Inflammatory macrophage treated with lipopolysaccharide for 1 hour (primary cell): ENCODE data around the gene PGP.

Source experiments
- DNase-seq, 2 donors: peaks; one replicate each; pipeline ENCODE4 v3.0.0-alpha.2; 2020 to 2022

The PGP gene

DNA sequence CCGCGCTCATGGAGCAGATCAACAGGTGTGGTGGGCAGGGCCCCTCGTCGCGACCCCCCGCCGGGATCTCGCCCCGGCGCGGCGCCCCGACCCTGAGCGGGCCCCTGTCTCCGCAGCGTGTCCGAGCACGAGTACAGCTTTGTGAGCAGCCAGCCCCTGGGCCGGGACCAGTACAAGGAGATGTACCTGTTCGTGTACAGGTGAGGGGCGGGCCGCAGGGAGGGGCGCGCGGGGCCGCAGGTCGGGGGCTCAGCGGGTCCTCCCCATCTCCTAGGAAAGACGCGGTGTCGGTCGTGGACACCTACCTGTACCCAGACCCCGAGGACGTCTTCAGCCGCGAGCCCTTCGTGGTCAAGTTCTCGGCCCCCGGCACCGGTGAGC is 22.5 kb upstream of the PGP start:
- no peak for DNase-seq

DNA sequence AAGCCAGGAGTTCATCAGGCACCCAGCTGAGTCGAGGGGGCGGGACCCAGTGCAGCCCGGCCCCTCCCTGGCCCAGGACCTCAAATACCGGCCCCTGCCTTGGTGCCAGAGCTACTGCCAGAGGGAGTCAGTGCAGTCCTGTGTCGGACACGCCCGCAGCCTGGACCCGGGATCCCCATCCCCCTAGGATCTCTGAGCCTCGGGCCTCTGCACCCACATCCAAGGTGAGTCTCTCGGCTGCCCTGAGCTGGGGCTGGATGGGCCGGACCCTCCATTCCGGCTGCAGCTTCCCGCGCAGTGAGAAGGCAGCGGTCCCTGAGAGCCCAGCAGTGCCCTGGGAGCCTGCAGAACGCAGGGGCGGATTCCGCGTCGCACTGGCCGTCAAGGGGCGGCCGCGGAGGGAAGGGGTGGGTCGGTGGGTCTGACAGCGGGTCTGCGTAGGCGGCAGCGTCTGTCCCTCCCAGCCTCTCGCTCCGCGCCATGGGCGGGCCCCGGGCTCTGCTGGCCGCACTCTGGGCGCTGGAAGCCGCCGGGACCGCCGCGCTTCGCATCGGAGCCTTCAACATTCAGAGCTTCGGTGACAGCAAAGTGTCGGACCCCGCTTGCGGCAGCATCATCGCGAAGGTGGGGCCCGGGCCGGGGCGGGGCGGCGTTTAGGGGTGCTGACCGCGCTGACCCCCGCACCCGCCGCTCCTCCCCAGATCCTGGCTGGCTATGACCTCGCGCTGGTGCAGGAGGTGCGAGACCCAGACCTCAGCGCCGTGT is 21.9 kb upstream of the PGP start, which contains the start of gene DNASE1L2:
Gene DNASE1L2, plus strand, starts transcription at position 108 of the 765 bp plus-strand sequence. Its CDS starts 373 bp downstream, at position 481.
- DNase-seq, result no peak

DNA sequence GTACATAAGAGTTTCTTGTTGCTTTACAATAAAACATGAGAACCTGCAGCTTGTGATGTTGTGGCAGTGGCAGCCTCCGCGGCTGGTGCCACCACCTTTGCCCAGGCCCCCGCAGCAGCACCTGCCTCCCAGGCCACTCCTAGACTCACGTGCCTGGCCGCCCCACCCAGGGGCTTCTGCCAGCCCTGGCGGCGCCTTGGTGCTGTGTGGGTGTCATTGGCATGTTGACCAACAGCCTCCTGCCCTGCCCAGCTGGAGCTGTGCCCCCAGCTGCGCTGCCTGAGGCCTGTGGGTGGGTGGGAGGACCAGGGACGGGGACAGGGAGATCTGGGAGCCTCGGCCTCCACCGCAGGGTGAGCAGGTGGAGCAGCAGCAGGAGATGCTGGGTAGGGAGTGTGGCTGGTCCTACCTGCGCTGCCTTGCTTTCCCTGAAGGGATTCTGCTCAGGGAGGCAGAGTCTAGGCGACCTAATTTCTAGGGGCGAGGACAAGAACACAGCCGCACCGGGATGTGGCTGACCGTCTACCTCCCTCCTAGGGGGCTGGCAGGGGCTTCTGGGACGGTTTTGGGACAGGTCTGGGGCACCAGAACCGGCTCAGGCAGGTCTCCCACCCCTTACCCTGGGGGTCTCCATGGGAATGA is 21.2 kb upstream of the PGP start:
- DNase-seq, result no peak

DNA sequence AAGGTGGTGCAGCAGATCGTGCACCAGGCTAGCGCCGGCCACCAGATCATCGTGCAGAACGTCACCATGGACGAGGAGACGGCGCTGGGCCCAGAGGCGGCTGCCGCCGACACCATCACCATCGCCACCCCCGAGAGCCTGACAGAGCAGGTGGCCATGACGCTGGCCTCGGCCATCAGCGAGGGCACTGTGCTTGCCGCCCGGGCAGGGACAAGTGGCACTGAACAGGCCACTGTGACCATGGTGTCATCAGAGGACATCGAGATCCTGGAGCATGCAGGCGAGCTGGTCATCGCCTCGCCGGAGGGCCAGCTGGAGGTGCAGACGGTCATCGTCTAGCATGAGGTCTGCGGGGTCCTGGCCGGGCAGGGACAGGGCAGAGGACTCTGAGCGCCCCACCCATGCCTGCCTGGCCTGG is 20.6 kb upstream of the PGP start:
- DNase-seq, result no peak

DNA sequence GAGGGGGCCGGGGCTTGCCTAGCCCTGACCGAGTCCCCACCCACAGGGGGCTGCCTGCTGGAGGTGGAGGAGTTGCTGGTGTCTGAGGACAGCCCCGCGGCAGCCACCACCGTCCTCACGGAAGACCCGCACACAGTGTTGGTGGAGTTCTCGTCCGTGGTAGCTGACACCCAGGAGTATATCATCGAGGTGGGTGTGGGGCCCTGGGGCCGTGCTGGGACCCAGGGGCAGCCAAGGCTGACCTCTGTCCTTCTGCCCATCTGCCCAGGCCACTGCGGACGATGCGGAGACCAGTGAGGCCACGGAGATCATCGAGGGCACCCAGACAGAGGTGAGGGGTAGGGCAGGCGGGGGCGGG is 20.2 kb upstream of the PGP start:
- no peak for DNase-seq

DNA sequence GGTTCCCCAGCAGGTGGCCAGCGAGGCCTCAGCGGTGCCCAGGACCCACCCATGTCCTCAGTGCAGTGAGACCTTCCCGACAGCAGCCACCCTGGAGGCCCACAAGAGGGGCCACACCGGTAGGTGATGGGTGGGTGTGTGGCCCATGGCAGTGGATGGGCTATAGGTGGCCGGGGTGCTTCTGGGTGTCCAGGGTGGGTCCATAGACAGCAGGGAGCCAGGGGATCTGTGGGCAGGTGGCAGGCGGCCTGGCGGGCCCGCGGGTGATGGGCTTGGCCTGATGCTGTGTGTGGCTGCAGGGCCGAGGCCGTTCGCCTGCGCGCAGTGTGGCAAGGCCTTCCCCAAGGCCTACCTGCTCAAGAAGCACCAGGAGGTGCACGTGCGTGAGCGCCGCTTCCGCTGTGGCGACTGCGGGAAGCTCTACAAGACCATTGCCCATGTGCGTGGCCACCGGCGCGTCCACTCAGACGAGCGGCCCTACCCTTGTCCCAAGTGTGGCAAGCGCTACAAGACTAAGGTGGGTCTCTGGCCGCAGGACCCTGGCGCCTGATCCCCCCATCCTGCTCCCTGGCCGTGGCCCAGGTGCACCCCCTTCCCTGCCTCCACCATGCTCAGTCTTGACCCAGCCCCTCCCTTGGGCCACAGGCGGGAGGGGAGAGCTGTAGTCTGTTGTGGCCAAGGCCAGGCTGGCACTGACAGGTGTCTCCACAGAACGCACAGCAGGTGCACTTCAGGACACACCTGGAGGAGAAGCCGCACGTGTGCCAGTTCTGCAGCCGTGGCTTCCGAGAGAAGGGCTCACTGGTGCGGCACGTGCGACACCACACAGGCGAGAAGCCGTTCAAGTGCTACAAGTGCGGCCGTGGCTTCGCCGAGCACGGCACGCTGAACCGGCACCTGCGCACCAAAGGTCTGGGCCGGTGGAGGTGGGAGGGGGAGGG is 19.5 kb upstream of the PGP start:
- no peak for DNase-seq

DNA sequence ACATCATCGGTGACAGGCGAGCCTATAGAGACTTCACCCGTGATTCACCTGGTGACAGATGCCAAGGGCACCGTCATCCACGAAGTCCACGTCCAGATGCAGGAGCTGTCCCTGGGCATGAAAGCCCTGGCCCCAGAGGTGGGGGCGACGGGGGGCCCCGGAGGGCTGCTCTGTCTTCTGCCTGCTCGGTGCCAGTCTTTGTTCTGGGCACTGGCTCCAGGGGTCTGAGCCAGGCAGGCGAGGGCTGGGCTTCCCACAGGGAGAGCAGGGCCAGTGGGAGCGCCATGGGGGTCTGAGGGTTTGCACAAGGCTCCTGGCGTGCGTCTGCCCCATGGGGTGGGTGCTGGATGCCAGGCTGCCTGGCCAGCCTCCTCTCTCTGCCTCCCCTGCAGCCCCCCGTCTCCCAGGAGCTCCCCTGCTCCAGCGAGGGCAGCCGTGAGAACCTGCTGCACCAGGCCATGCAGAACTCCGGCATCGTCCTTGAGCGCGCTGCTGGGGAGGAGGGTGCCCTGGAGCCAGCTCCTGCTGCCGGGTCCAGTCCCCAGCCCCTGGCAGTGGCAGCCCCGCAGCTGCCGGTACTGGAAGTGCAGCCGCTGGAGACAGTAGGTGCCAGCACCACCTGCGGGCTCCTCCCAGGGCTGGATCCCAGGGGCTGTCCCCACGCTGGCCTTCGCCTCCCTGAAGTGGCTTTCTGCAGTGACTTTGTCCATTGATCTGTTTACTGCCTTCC is 18.6 kb upstream of the PGP start:
- DNase-seq, result no peak

DNA sequence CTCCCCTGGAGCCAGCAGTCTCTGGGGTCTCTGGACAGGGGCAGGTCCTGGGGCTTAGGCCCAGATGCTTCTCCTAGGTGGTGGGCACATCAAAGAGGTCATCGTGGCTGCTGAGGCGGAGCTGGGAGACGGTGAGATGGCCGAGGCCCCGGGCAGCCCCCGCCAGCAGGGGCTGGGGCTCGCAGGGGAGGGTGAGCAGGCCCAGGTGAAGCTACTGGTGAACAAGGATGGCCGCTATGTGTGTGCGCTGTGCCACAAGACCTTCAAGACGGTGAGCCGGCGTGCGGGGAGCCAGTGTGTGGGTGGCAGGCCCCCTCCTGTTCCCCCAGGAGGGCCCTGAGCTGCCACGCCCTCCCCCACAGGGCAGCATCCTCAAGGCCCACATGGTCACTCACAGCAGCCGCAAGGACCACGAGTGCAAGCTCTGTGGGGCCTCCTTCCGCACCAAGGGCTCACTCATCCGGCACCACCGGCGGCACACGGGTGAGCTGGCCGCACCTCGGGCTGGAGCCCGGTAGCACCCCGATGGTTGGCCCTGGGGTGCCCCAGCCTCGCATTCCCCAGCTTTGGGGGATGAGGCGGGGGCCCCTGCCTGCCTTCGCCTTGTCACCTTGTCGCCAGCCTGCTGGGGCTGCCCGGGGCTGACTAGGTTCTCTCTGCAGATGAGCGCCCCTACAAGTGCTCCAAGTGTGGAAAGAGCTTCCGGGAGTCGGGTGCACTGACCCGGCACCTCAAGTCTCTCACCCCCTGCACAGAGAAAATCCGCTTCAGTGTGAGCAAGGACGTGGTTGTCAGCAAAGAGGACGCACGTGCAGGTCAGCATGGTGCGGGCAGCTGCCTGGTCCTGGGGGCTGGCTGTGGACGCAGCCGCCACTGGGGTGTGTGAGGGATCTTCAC is 17.7 kb upstream of the PGP start:
- DNase-seq, result no peak

DNA sequence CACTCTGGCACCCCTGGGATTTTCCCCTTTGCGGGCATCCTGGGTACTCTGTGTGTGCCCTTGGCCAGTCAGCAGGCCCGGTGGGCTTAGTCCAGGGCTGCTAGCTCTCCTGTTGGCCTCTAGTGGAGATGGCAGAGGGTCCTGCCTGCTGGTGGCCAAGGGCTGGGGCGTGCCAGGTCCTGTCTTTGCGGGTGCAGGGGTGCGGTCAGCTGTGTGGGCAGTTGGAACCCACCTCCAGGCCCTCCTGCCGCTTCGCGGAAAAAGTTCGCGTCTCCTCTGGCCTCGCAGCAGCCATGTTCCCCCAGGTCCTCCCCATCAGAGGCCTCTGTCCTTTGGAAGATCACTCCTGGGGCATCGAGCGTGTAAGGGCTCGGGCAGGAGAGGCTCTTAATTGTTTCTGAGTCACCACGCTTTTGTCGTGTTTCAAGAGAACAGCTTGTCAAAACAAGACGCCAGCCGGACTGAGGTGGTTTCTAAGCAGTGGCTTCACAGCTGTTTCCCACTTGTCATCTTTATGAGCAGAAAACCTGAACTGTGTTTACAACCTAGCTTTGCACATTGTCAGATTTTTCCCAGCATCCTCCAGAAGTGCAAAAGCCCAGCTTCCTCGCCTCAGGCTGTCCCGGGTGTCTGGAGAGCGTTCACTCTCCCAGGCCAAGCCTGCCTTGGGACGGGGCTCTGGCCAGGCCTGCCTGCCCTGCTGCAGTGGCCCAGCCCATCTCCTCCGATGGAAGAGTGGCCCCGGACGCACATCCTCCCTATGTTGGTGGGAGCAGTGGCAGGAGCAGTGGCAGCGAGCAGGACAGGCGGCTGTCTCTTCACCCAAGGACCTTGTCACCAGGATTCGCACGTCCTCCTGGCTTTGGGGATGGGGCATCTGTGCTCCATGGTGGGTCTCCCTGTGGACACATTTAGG is 16.6 kb upstream of the PGP start:
- no peak for DNase-seq

DNA sequence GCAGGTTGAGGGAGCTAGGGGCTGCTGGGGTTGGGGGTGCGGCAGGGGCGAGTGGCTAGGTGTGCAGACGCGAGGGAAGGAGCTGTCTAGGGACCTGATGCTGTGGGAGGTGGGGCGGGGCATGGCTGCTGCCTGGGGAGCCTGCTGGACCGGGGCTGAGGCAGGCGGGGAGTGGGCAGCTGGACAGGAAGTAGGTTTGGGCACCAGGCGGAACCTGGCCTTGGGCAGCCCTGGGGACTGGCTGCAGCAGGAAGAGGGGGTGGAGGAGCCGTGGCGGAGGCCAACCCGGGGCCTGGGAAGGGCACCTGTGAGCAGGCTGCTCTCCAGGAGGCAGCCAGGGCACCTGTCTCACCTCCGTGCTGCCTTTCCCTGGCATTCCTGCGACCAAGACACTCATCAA is 15.7 kb upstream of the PGP start:
- no peak for DNase-seq

DNA sequence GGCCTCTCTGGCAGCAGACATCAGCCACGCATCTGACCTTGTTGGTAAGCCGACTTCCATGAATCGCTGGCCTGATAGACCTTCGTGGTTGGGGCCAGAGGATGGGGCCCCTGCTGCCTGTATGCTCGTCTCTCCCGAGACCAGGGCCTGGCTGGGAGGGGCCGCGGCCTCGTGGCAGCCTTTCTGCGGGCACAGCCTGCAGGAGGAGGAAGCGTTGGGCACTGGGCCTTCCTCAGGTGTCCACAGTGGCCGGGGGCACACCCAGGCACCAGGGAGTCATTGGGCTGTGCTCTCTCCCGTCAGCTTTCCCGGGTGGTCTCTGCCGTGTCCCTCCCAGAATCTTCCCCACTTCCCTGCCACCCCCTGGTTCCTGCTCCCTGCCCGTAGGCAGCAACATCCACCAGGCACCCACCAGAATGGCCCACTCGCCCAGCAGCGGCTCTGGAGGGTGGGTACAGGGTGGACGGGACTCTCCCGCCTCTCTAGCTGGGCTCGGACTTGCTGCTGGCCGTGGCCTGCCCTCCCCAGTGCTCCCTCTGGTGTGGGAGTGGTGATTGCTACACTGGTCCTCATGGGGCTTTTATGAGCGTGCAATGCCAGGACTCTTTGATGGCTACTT is 15.1 kb upstream of the PGP start:
- DNase-seq, result no peak

DNA sequence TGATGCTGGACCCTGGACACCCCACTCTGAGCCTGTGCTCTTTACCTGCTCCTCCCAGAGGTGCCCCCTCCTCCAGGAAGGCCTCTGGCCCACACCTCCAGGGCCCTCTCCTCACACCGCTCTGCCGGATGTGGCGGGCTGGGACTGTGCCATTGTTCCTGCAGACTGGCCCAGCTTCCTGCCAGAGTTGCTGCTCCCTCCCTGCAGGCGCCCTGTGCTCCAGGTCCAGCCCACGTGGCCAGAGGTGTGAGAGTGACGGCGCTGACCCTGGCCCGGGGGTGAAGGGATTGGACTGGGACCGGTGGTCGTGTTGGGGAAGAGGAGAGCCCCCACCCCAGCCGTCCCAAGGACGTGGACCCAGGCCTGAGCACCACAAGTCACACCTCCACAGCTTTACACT is 14.5 kb upstream of the PGP start:
- no peak for DNase-seq

DNA sequence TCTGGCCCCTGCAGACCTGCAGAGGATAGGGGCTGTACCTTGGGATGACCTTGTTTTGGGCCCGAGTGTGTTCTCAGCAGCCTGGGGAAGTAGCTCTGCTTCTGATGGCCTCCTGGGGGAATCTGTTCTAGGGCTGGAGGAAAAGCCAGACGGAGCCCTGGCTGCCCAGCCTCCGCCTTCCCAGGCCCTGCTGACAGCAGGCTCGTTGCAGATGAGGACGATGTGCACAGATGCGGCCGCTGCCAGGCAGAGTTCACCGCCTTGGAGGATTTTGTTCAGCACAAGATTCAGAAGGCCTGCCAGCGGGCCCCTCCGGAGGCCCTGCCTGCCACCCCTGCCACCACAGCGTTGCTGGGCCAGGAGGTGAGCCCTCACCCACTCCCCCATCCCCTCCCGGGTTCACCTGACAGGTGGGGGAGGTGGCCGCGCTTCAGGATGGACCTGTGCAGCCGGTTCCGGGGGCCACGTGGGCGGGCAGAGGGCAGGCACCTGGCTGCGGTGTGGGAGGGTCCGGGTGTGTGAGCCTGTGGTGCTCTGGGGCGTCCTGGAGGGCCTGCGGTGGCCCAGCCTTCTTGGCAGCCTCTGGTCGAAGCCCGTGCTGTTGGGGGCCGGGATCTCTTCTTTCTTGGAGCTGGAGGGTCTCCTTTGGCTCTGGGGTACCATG is 13.7 kb upstream of the PGP start:
- no peak for DNase-seq

DNA sequence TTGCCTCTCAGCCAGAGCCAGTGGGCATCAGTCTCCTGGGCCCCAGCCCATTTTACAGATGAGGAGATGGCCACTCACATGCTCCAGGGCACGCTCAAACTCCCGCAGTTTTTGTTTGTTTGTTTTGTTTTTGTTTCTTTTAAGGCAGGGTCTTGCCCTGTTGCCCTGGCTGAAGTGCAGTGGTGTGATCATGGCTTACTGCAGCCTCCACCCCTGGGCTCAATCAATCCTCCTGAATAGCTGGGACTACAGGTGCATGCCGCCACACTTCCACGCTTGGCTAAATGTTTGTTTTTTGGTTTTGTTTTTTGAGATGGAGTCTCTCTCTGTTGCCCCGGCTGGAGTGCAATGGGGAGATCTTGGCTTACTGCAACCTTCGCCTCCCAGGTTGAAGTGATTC is 12.3 kb upstream of the PGP start:
- no peak for DNase-seq

DNA sequence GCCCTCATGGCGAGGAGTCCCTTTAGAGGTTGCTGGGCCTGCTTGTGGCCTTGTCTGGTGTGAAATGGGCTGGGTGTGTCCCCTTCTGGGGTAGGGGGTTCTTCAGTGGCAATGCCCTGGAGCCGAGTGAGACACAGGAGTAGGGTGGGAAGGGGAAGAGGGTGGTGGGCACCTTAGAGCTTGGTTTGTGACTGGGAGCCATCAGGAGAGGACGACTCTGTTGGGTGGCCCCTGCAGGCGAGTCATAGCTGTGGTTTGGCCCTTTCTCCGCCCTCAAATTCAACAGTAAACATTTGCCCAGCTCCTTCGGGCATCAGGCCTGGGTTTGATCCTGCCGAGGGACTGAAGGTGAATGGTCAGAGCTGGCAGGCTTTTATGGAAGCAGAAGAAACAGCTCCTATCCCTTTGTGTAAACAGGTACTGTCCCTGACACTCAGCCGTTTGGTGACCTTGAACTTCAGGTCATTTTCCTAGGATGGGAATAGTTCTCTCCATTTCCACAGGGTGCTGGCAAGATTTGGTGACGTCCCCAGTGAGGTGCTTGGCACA is 11.7 kb upstream of the PGP start:
- no peak for DNase-seq

DNA sequence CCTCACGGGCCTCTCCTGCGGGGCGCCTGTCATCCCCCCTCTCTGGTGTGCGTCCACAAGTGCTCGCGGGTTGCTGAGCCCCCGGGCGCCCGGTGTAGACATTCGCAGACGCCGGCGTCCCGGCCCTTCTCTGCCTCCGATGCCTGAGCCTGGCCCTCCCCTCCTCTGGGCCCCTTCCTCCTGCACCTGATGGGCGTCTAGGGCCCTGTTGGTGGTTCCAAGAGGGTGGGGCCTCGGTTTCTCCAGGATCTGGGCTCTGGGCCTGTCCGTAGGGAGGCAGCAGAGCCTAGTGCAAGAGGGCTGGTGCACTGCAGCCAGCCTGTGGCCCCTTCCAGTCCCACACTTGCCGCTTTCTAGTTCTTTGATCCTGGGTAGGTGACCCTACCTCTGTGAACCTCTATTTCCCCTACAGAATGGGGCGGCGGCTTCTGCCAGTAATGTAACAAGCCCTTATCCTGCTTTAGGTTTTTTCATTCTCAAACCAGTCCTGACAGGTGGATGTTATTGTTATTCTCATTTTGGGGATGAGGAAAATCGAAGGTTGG is 9.4 kb upstream of the PGP start:
- DNase-seq, result peak; percentile 24 to 52

DNA sequence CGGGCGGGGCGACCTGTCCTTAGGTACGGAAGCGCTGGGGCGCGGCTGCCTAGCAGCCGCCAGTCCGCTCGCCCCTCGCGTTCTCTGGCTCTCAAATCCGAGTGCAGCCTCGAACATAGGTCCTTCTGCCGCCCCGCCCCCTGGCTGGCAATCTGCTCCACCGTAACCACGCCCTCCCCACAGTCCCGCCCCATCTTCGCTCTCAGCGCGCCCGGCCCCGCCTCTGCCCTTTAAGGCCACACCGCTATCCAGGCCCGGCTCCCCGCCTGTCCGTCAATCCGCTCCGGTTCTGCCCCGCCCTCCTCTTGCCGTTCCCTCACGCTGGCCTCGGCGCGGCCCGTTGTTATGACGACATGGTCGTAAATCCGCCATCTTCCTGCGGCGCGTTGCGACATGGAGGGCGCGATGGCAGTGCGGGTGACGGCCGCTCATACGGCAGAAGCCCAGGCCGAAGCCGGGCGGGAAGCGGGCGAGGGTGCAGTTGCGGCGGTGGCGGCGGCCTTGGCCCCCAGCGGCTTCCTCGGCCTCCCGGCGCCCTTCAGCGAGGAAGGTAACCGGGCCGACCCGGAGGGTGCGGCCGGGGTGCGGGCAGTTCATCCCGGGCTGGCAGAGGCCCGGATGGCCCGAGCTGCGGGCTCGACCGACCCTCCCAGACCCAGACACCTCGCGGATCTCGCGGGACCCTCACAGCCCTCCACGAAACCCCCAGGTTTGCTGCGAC is 8.7 kb upstream of the PGP start, which contains the start of gene E4F1:
Gene E4F1, plus strand, starts transcription at position 371 of the 721 bp plus-strand sequence. Its CDS starts 23 bp downstream, at position 394.
- peak; percentile 99 for DNase-seq

DNA sequence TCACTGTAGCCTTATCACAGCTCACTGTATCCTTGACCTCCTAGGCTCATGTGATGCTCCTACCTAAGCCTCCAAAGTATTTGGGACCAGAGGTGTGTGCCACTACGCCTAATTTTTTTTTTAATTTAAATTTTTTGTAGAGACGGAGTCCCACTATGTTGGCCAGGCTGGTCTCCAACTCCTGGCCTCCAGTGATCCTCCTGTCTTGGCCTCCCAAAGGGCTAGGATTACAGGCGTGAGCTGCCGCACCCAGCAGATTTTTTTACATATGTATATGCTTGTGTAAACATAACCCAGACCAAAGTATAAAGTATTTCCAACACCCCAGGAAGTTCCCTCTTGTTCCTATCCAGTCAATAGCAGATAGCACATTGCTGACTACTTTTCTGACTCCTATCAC is 1.7 kb upstream of the PGP start:
- DNase-seq, result no peak
